GM21515 (cell line): ENCODE measurements around the gene ACOXL.
"Not testable (repeated sequence)": the region's sequence is repeated elsewhere in the genome, so short reads cannot be mapped to it uniquely, and the experiment has no call there.

Source experiments
- ATAC-seq: cut with Tn5 transposase; IDR thresholded peaks from one replicate; pipeline ENCODE4 v1.9.1; 2021; ENCODE audit not compliant: unreplicated experiment

ACOXL gene

GRCh38 chr2:111050701-111051376 is 318.5 kb downstream of the ACOXL start:
- no peak for ATAC-seq

- ATAC-seq = no peak
Measured at GRCh38 chr2:111052621-111053020, 320.2 kb downstream of the ACOXL start.

GRCh38 chr2:111053266-111053665 is 320.9 kb downstream of the ACOXL start:
- no peak for ATAC-seq

- ATAC-seq = no peak
Measured at GRCh38 chr2:111053825-111054515, 321.6 kb downstream of the ACOXL start.

GRCh38 chr2:111054791-111055691 is 322.7 kb downstream of the ACOXL start:
- peak; percentile 59 for ATAC-seq

- ATAC-seq = no peak
Measured at GRCh38 chr2:111055735-111056134, 323.4 kb downstream of the ACOXL start.

GRCh38 chr2:111057045-111057444 is 324.7 kb downstream of the ACOXL start:
- ATAC-seq = no peak

GRCh38 chr2:111057721-111058120 is 325.3 kb downstream of the ACOXL start:
- ATAC-seq = no peak

- ATAC-seq = no peak
Measured at GRCh38 chr2:111058264-111058663, 325.9 kb downstream of the ACOXL start.

- no peak for ATAC-seq
Measured at GRCh38 chr2:111061191-111061590, 328.8 kb downstream of the ACOXL start.

- peak; percentile 60 for ATAC-seq
Measured at GRCh38 chr2:111062417-111062816, 330.0 kb downstream of the ACOXL start.

GRCh38 chr2:111066062-111066593 is 333.8 kb downstream of the ACOXL start:
- ATAC-seq = no peak

- no peak for ATAC-seq
Measured at GRCh38 chr2:111068435-111069058, 336.2 kb downstream of the ACOXL start.

GRCh38 chr2:111069722-111070121 is 337.3 kb downstream of the ACOXL start:
- ATAC-seq = no peak

GRCh38 chr2:111071600-111072171 is 339.3 kb downstream of the ACOXL start:
- no peak for ATAC-seq

GRCh38 chr2:111072220-111072871 is 340.0 kb downstream of the ACOXL start:
- no peak for ATAC-seq

- not testable (repeated sequence) for ATAC-seq
Measured at GRCh38 chr2:111082659-111083058, 350.3 kb downstream of the ACOXL start.

GRCh38 chr2:111091811-111092211 is 359.4 kb downstream of the ACOXL start:
- no peak for ATAC-seq

- no peak for ATAC-seq
Measured at GRCh38 chr2:111094691-111095090, 362.3 kb downstream of the ACOXL start.

- no peak for ATAC-seq
Measured at GRCh38 chr2:111095434-111095833, 363.1 kb downstream of the ACOXL start.
